K562 (cell line): ENCODE data around the gene SHOX. TPM values are rescaled to one million over a fixed set of nuclear protein-coding genes. Genes with fewer than 3 reads are reported as not detected.

ENCODE experiments used
- ATAC-seq: fragments of 200-7000 bp; cut with Tn5 transposase; 3 replicates; pipeline ENCODE4 v1.9.1; 2020; ENCODE audit warnings: moderate library complexity
- BruUV-seq: library from RNA; stranded (reverse); fragments of 400-500 nt; replicated peaks from 2 replicates; lab custom pipeline; 2021; lab: Mats Ljungman, UMichigan
- CTCF ChIA-PET: fragments of 300-600 bp; formaldehyde crosslinking; extraction: SDS; loops from one replicate; lab custom pipeline; 2021; ENCODE audit warnings: low intra/inter-chr PET ratio; lab: Yijun Ruan, JAX
- POLR2A ChIA-PET: fragments of 300-600, 350-650 bp; sonication (Branson Sonifier 250); formaldehyde crosslinking; extraction: SDS; loops from one replicate; lab custom pipeline; 2021; ENCODE audit warnings: antibody characterized with exemption, inconsistent platforms; lab: Yijun Ruan, JAX
- DNase-seq, 4 experiments: peaks; one replicate each; pipeline versions ENCODE4 v3.0.0 to v3.0.0-alpha.2; 2011 to 2018; ENCODE audit warnings: low spot score in 3 of 4, mixed read lengths in 3 of 4; ENCODE audit errors: extremely low read depth in 1 of 4
- FAIRE-seq: peaks from 2 replicates; lab custom pipeline; 2011; peaks lifted over from hg19 to GRCh38; lab: Jason Lieb, UNC
- H2AFZ ChIP-seq: 2 replicates; pipeline ENCODE4 v1.6.0; 2011; ENCODE audit warnings: low read depth, low read length, control low read depth, inconsistent platforms
- H3K27ac ChIP-seq: fragments of 200-600 bp; 3 replicates; pipeline ENCODE4 v1.8.0; 2011; ENCODE audit warnings: low read depth, mild to moderate bottlenecking, control low read depth, inconsistent platforms, low read length, moderate library complexity, mixed read lengths; ENCODE audit errors: extremely low read depth
- H3K27me3 ChIP-seq, 2 experiments: fragments of 300-600 bp in 1 of 2; 2 replicates in 1 of 2; 3 replicates in 1 of 2; pipeline versions ENCODE4 v1.6.0 to v1.8.0; 2011; ENCODE audit warnings: inconsistent platforms in 2 of 2, low read length in 2 of 2, mild to moderate bottlenecking in 1 of 2, mixed read lengths in 1 of 2, moderate library complexity in 1 of 2; ENCODE audit not compliant: control insufficient read depth in 2 of 2, insufficient read depth in 2 of 2
- H3K36me3 ChIP-seq: fragments of 300-600 bp; 3 replicates; pipeline ENCODE4 v1.8.0; 2011; ENCODE audit warnings: mild to moderate bottlenecking, low read length, inconsistent platforms; ENCODE audit not compliant: control insufficient read depth, insufficient read depth
- H3K4me1 ChIP-seq, 2 experiments: fragments of 200-600 bp in 1 of 2; replicated peaks in 1 of 2; 2 replicates in 1 of 2; 3 replicates in 1 of 2; pipeline versions ENCODE4 v1.5.1 to v1.8.0; 2011; ENCODE audit warnings: inconsistent platforms in 2 of 2, low read length in 2 of 2, mild to moderate bottlenecking in 1 of 2, mixed read lengths in 1 of 2, moderate library complexity in 1 of 2; ENCODE audit not compliant: control insufficient read depth in 2 of 2, insufficient read depth in 2 of 2
- H3K4me2 ChIP-seq: 2 replicates; pipeline ENCODE4 v1.6.1; 2011; ENCODE audit warnings: low read length, control low read depth, inconsistent platforms, mixed read lengths; ENCODE audit not compliant: insufficient read depth
- H3K4me3 ChIP-seq: fragments of 200-600 bp; sonication (generic), shearing (Covaris generic); 2 replicates; pipeline ENCODE4 v1.5.1; 2016; ENCODE audit warnings: control low read depth, inconsistent platforms
- H3K79me2 ChIP-seq: fragments of 200-600 bp; 3 replicates; pipeline ENCODE4 v1.8.0; 2011; ENCODE audit warnings: low read length, inconsistent platforms; ENCODE audit not compliant: control insufficient read depth, insufficient read depth
- H3K9ac ChIP-seq, 2 experiments: 2 replicates each; pipeline versions ENCODE4 v1.6.0 to v1.6.1; 2011; ENCODE audit warnings: low read depth in 2 of 2, low read length in 2 of 2, control low read depth in 1 of 2, inconsistent platforms in 1 of 2, mild to moderate bottlenecking in 1 of 2, mixed read lengths in 1 of 2; ENCODE audit not compliant: insufficient read depth in 1 of 2
- H3K9me1 ChIP-seq: one replicate; pipeline ENCODE4 v1.6.0; 2011; ENCODE audit warnings: inconsistent platforms, mild to moderate bottlenecking, low read length, moderate library complexity; ENCODE audit not compliant: control insufficient read depth, insufficient read depth
- H3K9me3 ChIP-seq: replicated peaks from 2 replicates; pipeline ENCODE4 v1.5.1; 2011; ENCODE audit warnings: low read depth, low read length, inconsistent platforms; ENCODE audit not compliant: control insufficient read depth, insufficient read depth
- H4K20me1 ChIP-seq: replicated peaks from 2 replicates; pipeline ENCODE4 v1.6.1; 2011; ENCODE audit warnings: low read length, inconsistent platforms, mixed read lengths; ENCODE audit not compliant: control insufficient read depth, insufficient read depth
- FOXA3 ChIP-seq, 2 experiments: fragments of 450-650 bp in 1 of 2; sonication (generic) in 1 of 2; formaldehyde crosslinking; IDR thresholded peaks in 1 of 2; conservative IDR thresholded peaks in 1 of 2; 2 replicates each; pipeline versions ENCODE4 v1.4.0 to v1.8.0; 2020 to 2022; ENCODE audit warnings: mild to moderate bottlenecking in 2 of 2, missing genetic modification reagents in 1 of 2
- HINFP ChIP-seq: fragments of 450-650 bp; conservative IDR thresholded peaks from 2 replicates; pipeline ENCODE4 v1.6.1; 2016; ENCODE audit warnings: missing genetic modification characterization, low read depth, mild to moderate bottlenecking, control low read depth, missing compliant biosample characterization
- MEIS2 ChIP-seq: fragments of 450-650 bp; IDR thresholded peaks from 2 replicates; pipeline ENCODE4 v1.6.1; 2014; ENCODE audit warnings: mild to moderate bottlenecking; ENCODE audit not compliant: partially characterized antibody
- MYC ChIP-seq, 2 experiments: fragments of 250-450 bp in 1 of 2; sonication (Bioruptor Pico) in 1 of 2; IDR thresholded peaks; 2 replicates each; pipeline versions ENCODE4 v1.5.1 to v1.6.1; 2012 to 2021; ENCODE audit warnings: low read depth in 2 of 2, borderline replicate concordance in 1 of 2, improper control_type of control experiment in 1 of 2, low read length in 1 of 2, mild to moderate bottlenecking in 1 of 2, moderate library complexity in 1 of 2
- NFE2L1 ChIP-seq: fragments of 450-650 bp; IDR thresholded peaks from 2 replicates; pipeline ENCODE4 v1.6.1; 2016; ENCODE audit warnings: missing genetic modification characterization, low read depth, mild to moderate bottlenecking, missing compliant biosample characterization, moderate library complexity, borderline replicate concordance
- OTX1 ChIP-seq: fragments of 450-650 bp; formaldehyde crosslinking; IDR thresholded peaks from 2 replicates; pipeline ENCODE4 v1.4.0; 2022; ENCODE audit warnings: mild to moderate bottlenecking
- TOE1 ChIP-seq, 2 experiments: fragments of 450-650 bp in 1 of 2; sonication (generic) in 1 of 2; formaldehyde crosslinking in 1 of 2; IDR thresholded peaks; 2 replicates each; pipeline versions ENCODE4 v1.7.1 to v1.8.0; 2016 to 2022; ENCODE audit warnings: borderline replicate concordance in 2 of 2, mild to moderate bottlenecking in 2 of 2, antibody characterized with exemption in 1 of 2, inconsistent platforms in 1 of 2, low read depth in 1 of 2, missing genetic modification reagents in 1 of 2, moderate library complexity in 1 of 2
- ZBTB33 ChIP-seq: sonication (generic); formaldehyde crosslinking; IDR thresholded peaks from 2 replicates; pipeline ENCODE4 v1.8.1; 2023; ENCODE audit warnings: mild to moderate bottlenecking, missing genetic modification reagents
- ZNF239 ChIP-seq: fragments of 250-450 bp; sonication (Bioruptor Pico); IDR thresholded peaks from 2 replicates; pipeline ENCODE4 v1.4.0; 2020; ENCODE audit warnings: mild to moderate bottlenecking
- ZNF644 ChIP-seq: fragments of 200-800 bp; sonication (Bioruptor generic); IDR thresholded peaks from 2 replicates; pipeline ENCODE4 v1.6.1; 2016; ENCODE audit warnings: low read depth, missing genetic modification characterization, missing compliant biosample characterization
- ZSCAN32 ChIP-seq: fragments of 450-650 bp; formaldehyde crosslinking; IDR thresholded peaks from 2 replicates; pipeline ENCODE4 v1.4.0; 2020; ENCODE audit warnings: mild to moderate bottlenecking, moderate library complexity
- WGBS: fragments of 100-300 bp; shearing (Covaris generic); methylation state at CpG from one replicate; pipeline ENCODE4 v1.1.6; 2016; ENCODE audit warnings: low coverage, mixed read lengths; ENCODE audit not compliant: insufficient coverage; ENCODE audit errors: missing lambda C conversion rate; 5-methylcytosine and 5-hydroxymethylcytosine counted together
- in situ Hi-C: fragments of 300-500 bp; cut with MboI; formaldehyde crosslinking; loops from 4 replicates; pipeline ENCODE4 v1.15.0; 2018; ENCODE audit warnings: inconsistent platforms, mixed read lengths
- intact Hi-C: fragments of 100-400 bp; cut with micrococcal nuclease; formaldehyde crosslinking; loops from 2 replicates; pipeline ENCODE4 v1.14.2; 2022
- polyA plus RNA-seq, 8 experiments: library from polyadenylated mRNA; depleted of rRNA in 4 of 8; stranded (reverse) in 5 of 8; unstranded in 3 of 8; fragments of >200 nt; fragmentation: Nextera tagmentation in 2 of 8; fragmentation: Illumina TruSeq in 1 of 8; extraction: Ambion mirVana in 2 of 8; extraction: Trizol in 1 of 8; gene quantifications; 2 replicates each; pipeline versions ENCODE4 v1.2.1 to v1.2.3, GENCODE V29; 2011 to 2014; ENCODE audit warnings: inconsistent platforms in 1 of 8, missing spikeins in 1 of 8
- total RNA-seq, 7 experiments: library from RNA; depleted of rRNA in 6 of 7; stranded (reverse); fragments of >200 nt in 6 of 7; fragmentation: Illumina TruSeq in 2 of 7; extraction: Trizol in 2 of 7; gene quantifications; 2 replicates each; pipeline versions ENCODE4 v1.2.1 to v1.2.3, GENCODE V29; 2011 to 2021; ENCODE audit warnings: low replicate concordance in 1 of 7
- TF ChIP-seq, protein P1 (sequence below): fragments of 450-650 bp; IDR thresholded peaks from 2 replicates; pipeline ENCODE4 v1.6.1; 2016; ENCODE audit warnings: mild to moderate bottlenecking

The SHOX gene
- total and polyA plus RNA-seq, 9 of the 15 experiments (the other 6 are each of a cell fraction or from before 2014, with no cell fraction given) = not detected

GRCh38 chrX:644304-645281, 14.0 kb downstream of the SHOX start (continued):
- no peak for TF ChIP-seq HINFP
- TF ChIP-seq TOE1 (IDR thresholded peaks at IDR 0.05; ENCODE audit: borderline replicate concordance) = no peak
- TF ChIP-seq TOE1 (CRISPR knock-in tag; IDR thresholded peaks at IDR 0.05; ENCODE audit: borderline replicate concordance, low read depth) = no peak

DNA sequence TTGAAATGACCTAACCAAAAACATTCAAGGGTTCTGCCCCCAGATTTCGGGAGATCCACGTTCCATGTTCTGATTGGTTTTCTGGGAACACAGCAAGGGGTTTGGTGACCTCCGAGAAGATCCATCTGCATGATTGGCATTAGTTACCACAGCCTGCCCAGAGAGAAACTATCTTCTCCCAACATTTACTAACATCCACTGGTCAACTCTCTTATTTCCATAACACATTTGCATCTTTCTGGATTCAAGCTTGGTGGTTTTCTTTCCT, 15.6 kb downstream of the SHOX start:
- DNase-seq (no peak), FAIRE-seq (no peak), ATAC-seq (no peak)
- intact Hi-C loops (no loop called here), in situ Hi-C loops (no loop called here)
- no peak overlapping the region for H3K9ac ChIP-seq
- no peak overlapping the region for H3K27ac ChIP-seq
- H3K79me2 ChIP-seq = no peaks in the 10 kb centered on the region
- POLR2A ChIA-PET = no interaction called here
- no peaks in the 10 kb centered on the region for H3K4me1 ChIP-seq
- BruUV-seq = no TSS peak
- no peaks in the 10 kb centered on the region for H3K36me3 ChIP-seq
- no peak overlapping the region for H2AFZ ChIP-seq
- no peak overlapping the region for H3K4me3 ChIP-seq
- H3K9me3 ChIP-seq = no peaks in the 10 kb centered on the region
- no peaks in the 10 kb centered on the region for H4K20me1 ChIP-seq
- H3K27me3 ChIP-seq = peaks cover 5 to 15% of the 10 kb centered on the region in 2 experiments; a peak in 3 of 5 replicates
- no peak overlapping the region for H3K4me2 ChIP-seq
- CTCF ChIA-PET = no interaction called here
- no peaks in the 10 kb centered on the region for H3K9me1 ChIP-seq
- 0% methylated on average over 3 of the region's 3 CpGs for WGBS
- TF ChIP-seq, protein P1, sequence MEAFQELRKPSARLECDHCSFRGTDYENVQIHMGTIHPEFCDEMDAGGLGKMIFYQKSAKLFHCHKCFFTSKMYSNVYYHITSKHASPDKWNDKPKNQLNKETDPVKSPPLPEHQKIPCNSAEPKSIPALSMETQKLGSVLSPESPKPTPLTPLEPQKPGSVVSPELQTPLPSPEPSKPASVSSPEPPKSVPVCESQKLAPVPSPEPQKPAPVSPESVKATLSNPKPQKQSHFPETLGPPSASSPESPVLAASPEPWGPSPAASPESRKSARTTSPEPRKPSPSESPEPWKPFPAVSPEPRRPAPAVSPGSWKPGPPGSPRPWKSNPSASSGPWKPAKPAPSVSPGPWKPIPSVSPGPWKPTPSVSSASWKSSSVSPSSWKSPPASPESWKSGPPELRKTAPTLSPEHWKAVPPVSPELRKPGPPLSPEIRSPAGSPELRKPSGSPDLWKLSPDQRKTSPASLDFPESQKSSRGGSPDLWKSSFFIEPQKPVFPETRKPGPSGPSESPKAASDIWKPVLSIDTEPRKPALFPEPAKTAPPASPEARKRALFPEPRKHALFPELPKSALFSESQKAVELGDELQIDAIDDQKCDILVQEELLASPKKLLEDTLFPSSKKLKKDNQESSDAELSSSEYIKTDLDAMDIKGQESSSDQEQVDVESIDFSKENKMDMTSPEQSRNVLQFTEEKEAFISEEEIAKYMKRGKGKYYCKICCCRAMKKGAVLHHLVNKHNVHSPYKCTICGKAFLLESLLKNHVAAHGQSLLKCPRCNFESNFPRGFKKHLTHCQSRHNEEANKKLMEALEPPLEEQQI = no peak
- TF ChIP-seq NFE2L1 (tag) (no peak), MYC (IDR thresholded peaks at IDR 0.05; ENCODE audit: low read depth, low read length) (no peak), MYC (CRISPR knock-in tag; IDR thresholded peaks at IDR 0.05; ENCODE audit: borderline replicate concordance, low read depth) (no peak), MEIS2 (no peak), ZBTB33 (CRISPR knock-in tag) (no peak), ZNF239 (CRISPR knock-in tag) (no peak), FOXA3 (CRISPR knock-in tag; conservative IDR thresholded peaks at IDR 0.05 in 1 of 2, IDR thresholded peaks at IDR 0.05 in 1 of 2) (no peak), OTX1 (CRISPR knock-in tag) (no peak), ZNF644 (no peak), ZSCAN32 (CRISPR knock-in tag) (no peak)
